T-helper 9 cell (primary cell): Measurements from ENCODE around the gene RUNDC1.
"Not testable (repeated sequence)": the region's sequence is repeated elsewhere in the genome, so short reads cannot be mapped to it uniquely, and the experiment has no call there.

ENCODE experiments used
- DNase-seq: peaks from one replicate; pipeline ENCODE4 v3.0.0-alpha.2; 2020
- total RNA-seq, 2 donors: gene quantifications; one replicate each; lab custom pipeline; 2026; lab: John Stamatoyannopoulos, UW

Gene RUNDC1
- total RNA-seq, result 25.3 to 49.3 reads per million in 2 donors

DNA sequence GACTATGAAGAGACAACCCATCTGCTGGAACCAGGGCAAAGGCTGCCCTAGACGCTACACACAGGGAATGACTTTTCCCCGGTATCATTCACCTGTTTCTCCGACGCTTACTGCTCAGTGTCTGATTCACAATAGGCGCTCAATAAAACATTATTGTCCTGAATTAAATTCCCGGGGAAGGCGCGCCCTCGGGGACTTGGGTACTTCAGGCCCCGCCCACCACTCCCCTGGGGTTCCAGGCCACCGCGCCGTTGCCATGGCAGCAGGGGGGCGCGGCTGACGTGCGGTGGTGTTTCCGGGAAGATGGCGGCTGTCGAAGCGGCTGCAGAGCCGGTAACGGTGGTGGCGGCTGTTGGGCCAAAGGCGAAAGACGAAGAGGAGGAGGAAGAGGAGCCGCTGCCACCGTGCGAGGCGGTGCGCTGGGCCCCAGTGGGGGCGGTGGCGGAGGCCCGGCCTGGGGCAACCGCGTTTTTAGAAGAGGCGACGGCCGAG lies at the start of gene RUNDC1:
Gene RUNDC1, plus strand, starts transcription at position 292 of the 492 bp plus-strand sequence. Its CDS starts 12 bp downstream, at position 304.
- peak; percentile 90 for DNase-seq

DNA sequence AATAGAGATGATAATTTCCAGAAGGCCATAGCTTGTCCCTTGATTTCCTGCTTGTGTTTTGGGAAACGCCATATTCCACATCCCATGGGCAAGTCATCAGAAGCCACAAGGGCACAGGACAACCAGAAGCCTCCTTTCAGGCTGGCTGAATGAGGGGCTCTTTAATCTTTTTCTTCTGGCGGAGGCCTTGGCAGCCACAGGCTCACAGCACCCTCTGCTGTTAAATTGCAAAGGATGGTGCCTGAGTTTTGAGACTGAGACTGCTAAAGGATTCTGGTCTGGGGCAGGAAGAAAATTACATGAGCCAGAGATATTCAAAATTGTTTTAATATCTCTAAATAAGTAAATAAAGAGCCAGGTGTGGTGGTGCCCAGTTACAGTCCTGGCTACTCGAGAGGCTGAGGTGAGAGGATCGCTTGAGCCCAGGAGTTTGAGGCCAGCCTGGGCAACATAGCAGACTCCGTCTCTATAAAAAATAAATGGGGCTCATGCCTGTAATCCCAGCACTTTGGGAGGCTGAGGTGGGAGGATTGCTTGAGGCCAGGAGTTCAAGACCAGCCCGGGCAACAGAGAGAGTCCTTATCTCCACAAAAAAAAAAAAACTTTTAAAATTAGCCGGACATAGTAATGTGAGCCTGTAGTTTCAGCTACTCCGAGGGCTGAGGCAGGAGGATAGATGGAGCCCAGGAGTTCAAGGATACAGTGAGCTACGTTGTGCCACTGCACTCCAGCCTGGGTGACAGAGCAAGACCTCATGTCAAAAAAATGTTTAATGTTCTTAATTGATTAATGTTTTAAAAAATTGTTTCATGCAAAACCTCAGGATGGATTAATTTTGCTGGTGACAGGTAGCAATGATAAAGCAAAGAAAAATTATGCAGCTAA lies 42.4 kb upstream of the RUNDC1 start:
- no peak for DNase-seq

DNA sequence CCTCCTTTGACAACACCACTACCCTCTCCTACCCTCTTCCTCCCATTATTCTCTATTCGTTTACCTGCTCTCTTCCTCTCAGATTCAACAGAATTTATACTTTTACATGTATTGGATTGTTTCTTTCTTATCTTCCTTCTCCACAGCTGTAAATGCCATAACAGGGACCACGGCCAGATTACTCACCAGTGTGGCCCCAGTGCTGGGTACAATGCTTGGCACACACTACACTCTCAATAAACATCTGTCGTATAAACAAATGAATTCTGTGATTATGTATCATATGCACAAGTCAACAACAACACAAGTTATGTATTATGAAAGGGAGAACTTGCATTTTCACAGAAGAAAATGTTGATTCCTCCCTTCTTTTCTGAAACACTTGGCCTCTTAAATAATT lies 36.2 kb upstream of the RUNDC1 start:
- DNase-seq, result no peak

DNA sequence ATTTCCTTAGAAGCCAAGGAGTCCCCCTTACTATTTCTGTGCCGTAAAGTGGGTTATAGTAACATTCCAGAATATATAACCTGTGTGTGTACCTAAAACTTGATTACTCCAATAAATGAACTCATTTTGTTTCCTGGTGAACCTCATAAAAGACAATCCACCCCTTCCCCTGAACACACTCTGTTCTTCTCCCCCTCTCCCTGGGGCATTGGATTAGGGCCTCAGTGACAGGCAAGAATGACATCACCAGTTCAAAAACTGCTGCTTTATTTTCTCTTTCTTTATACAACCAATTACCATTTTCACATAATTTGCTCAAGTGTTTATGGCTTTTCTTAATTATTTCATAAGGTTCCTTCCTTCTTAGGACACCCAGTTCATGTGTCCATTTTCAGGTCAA lies 33.6 kb upstream of the RUNDC1 start:
- DNase-seq, result no peak

DNA sequence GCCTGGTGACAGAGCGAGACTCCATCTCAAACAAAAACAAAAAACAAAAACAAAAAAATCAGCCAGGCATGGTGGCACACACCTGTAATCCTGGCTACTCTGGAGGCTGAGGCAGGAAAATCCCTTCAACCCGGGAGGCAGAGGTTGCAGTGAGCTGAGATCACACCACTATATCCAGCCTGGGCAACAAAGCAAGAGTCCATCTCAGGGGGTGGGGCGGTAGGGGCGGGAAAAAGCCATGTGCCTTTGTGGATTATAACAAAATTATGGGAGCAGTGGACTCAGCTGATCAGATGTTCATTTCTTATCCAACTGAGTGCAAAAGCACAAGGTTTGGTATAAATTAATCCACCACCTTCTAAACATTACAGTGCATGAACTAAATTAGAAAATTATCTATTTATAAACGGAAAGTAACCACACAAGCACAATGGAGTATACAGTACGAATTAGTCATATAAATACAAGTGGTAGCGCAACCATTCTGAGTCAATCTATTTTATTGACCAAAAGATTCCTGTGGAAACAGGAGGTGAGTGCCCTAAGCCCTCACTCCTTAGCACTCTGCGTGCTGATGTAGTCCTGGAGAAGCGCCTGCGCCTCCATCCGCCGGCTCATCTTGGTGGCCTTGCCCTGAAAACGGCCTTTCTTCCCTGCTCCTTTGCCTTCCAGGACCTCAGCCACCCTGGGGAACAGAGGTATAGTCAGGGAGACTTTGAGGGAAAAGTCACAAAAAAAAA lies 30.2 kb upstream of the RUNDC1 start:
- no peak for DNase-seq

GRCh38 chr17:42953669-42954068 lies 26.7 kb upstream of the RUNDC1 start:
- no peak for DNase-seq

DNA sequence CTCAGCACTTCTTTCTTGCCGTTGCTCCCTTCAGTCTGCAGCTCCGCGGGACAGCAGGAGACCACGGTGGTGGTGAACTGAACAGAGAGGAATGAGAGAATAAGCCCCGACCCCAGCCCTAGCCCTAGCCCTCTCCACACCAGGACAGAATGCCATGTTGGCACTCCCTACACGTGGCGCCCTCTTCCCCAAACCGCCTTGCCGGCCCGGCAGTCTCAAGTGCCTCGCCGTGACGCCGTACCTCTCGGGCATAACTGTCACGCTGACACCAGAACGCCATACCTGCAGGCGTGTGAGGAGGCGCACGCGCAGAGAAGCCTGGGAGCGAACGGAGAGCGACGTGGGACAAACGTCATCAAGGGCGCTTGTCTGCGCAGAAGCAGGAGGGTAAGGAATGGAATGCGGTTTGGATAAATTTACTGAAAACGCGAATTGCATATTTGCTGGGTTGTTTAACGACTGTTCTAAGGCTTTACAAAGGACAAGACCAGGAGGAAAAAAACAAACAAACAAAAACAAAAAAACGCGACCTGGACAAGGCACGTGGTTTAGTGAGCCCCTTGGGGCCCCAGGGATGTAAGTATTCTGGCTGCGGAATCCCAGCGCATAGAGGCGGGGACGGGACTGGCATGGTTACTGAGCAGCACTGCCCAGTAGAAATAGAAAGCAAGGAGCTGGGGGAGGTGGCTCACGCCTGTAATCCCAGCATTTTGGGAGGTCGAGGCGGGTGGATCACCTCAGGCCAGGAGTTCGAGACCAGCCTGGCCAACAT lies 16.0 kb upstream of the RUNDC1 start, which contains the start of gene AARSD1:
Gene AARSD1, minus strand, starts transcription at position 294 of the 772 bp plus-strand sequence. Its CDS starts 14 bp downstream, at position 280.
- peak; percentile 82 for DNase-seq

DNA sequence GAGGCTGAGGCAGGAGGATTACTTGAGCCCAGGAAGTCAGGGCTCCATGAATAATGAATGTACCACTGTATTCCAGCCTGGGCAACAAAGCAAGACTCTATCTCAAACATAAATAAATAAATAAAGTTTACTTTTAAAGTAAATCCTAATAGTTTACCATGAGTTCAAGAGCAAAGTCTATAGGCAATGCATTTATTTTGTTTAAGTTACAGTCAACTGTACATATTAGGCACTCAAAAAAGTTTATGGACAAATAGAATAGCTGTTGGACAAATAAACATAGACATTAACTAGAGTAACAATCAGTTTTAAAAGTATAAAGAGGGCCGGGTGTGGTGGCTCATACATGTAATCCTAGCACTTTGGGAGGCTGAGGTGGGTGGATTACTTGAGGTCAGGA lies 12.4 kb upstream of the RUNDC1 start:
- DNase-seq, result no peak

GRCh38 chr17:42969001-42969581 lies 11.3 kb upstream of the RUNDC1 start:
- DNase-seq, result no peak

DNA sequence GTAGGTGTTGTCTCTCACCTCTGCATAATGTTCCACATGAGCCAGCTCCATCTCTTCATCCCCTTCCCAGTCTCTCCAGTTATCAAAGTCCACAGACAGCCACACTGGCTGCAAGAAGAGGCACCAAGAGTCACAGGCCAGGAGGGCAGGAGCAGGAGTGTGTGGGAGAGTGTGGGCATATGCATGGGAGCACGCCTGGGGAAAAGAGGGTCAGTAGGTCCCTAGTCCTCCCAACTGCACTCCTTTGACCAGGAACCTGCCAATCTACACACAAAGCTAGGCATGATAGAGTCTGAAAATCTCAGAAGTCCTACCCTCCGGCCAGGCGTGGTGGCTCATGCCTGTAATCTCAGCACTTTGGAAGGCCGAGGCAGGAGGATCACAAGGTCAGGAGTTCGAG lies 8.8 kb upstream of the RUNDC1 start:
- no peak for DNase-seq

GRCh38 chr17:42973323-42973722 lies 7.0 kb upstream of the RUNDC1 start:
- not testable (repeated sequence) for DNase-seq

GRCh38 chr17:42975265-42975664 lies 5.1 kb upstream of the RUNDC1 start:
- no peak for DNase-seq

- DNase-seq, result not testable (repeated sequence)
These were observed 4.7 kb upstream of the RUNDC1 start for GRCh38 chr17:42975701-42976100.

- DNase-seq, result no peak
These were observed 673 bp upstream of the RUNDC1 start, which contains the start of gene PTGES3L for GRCh38 chr17:42979511-42980273. TSS of gene PTGES3L (minus strand) at chr17:42980080. CDS start at chr17:42980053, 27 bp downstream.

DNA sequence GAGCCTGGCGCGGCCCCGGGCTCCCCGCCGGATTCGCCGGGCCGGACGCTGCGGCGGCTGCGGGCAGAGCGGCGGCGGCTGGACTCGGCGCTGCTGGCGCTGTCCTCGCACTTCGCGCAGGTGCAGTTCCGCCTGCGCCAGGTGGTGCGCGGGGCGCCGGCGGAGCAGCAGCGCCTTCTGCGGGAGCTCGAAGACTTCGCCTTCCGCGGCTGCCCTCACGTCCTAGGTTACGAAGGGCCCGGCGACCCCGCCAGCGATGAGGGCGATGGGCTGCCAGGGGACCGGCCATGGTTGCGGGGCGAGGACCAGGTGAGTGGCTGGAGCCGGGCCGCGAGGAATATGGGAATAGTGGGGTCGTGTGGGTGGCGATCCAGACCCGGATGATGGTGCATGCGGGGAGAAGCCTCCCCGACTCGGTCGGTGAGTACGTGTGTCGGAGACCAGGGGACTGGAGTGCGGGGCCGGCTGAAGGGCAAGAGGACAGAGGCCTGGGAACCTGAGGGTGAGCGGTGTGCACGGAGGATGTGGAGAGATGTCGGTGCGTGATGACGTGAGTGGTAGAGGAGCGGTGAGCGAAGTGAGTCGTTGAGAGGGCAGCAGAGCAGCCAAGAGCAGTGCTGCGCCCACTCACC lies 517 bp downstream of the RUNDC1 start:
- peak; percentile 37 for DNase-seq

GRCh38 chr17:42982266-42982665 lies 1.9 kb downstream of the RUNDC1 start:
- DNase-seq, result no peak

DNA sequence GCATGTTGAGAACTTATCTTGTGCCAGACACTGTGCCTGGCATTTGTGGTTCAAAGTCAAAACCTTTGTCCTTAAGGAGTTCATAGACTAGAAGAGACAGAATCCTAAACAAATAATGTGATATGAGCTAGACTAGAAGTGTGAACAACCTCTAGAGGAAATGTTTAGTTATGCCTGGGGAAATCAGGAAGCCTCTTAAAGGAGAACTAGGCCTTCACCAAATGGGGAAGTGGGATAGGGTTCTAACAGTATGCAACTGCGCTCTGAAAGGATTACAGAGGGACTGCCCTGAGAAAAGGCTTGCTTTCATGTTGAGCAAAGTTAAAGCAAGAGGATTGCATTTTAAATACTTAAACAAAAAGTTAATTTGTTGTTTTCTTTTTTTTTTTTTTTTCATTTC lies 4.9 kb downstream of the RUNDC1 start:
- no peak for DNase-seq

DNA sequence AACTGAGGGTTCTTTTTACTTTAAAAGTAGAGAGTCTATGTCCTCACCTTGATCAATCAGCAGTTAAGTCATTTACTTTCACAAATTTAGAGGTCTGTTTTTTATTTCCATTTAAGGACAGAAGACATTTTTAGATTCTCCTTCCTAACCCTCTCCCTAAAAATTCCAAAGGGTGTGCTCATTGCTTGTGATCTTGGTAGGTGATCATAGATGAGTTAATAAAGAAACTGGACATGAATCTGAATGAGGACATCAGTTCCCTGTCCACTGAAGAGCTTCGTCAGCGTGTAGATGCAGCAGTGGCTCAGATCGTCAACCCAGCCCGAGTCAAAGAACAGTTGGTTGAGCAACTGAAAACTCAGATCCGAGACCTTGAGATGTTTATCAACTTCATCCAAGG lies 8.8 kb downstream of the RUNDC1 start:
- DNase-seq, result no peak

- DNase-seq, result no peak
These were observed 9.6 kb downstream of the RUNDC1 start for GRCh38 chr17:42989726-42990652.

DNA sequence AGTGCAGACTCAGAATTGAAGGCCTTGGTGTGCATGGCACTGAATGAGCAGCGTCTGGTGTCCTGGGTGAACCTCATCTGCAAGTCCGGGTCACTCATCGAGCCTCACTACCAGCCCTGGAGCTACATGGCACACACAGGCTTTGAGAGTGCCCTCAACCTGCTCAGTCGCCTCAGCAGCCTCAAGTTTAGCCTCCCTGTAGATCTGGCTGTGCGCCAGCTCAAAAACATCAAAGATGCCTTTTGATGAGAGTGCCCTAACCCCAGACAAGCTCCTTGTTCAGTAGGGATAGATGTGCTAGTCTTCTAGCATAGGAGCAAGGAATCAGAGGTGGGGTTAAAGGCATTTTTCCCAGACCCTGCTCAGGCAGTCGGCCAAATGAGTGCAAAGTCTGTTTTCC lies 11.1 kb downstream of the RUNDC1 start:
- no peak for DNase-seq
